Karpas-422 (cell line): Measurements from ENCODE around the gene PPP2R3B. TPM values are rescaled to one million over a fixed set of nuclear protein-coding genes. Genes with fewer than 3 reads are reported as not detected.

Source experiments
- DNase-seq: peaks from one replicate; pipeline ENCODE4 v3.0.0-alpha.2; 2015
- H2AFZ ChIP-seq: fragments of 200-600 bp; sonication (generic); 2 replicates; pipeline ENCODE4 v1.6.1; 2014; ENCODE audit warnings: antibody characterized with exemption, low read length, mixed read lengths
- H3K27ac ChIP-seq: fragments of 200-600 bp; sonication (generic); 2 replicates; pipeline ENCODE4 v1.5.1; 2014; ENCODE audit warnings: mild to moderate bottlenecking, low read length, moderate library complexity
- H3K27me3 ChIP-seq: fragments of 200-600 bp; sonication (generic); 2 replicates; pipeline ENCODE4 v1.6.1; 2014; ENCODE audit warnings: low read length, mixed read lengths
- H3K36me3 ChIP-seq: fragments of 200-600 bp; sonication (generic); 2 replicates; pipeline ENCODE4 v1.6.1; 2014; ENCODE audit warnings: low read length, mixed read lengths; ENCODE audit not compliant: insufficient read depth
- H3K4me1 ChIP-seq: fragments of 200-600 bp; sonication (generic); 2 replicates; pipeline ENCODE4 v1.6.1; 2014; ENCODE audit warnings: mild to moderate bottlenecking, low read length, mixed read lengths
- H3K4me2 ChIP-seq: fragments of 200-600 bp; sonication (generic); 2 replicates; pipeline ENCODE4 v1.6.1; 2014; ENCODE audit warnings: low read length, low read depth, mild to moderate bottlenecking; ENCODE audit not compliant: poor library complexity, severe bottlenecking
- H3K4me3 ChIP-seq: fragments of 200-600 bp; sonication (generic); 2 replicates; pipeline ENCODE4 v1.5.1; 2014; ENCODE audit warnings: mild to moderate bottlenecking, antibody characterized with exemption, low read length, mixed read lengths
- H3K79me2 ChIP-seq: fragments of 200-600 bp; sonication (generic); 2 replicates; pipeline ENCODE4 v1.6.1; 2014; ENCODE audit warnings: mild to moderate bottlenecking, low read length, mixed read lengths
- H3K9ac ChIP-seq: fragments of 200-600 bp; sonication (generic); 2 replicates; pipeline ENCODE4 v1.6.0; 2014; ENCODE audit warnings: low read length
- H3K9me2 ChIP-seq: fragments of 200-600 bp; sonication (generic), shearing (Covaris generic); replicated peaks from 2 replicates; pipeline ENCODE4 v1.6.0; 2014; ENCODE audit warnings: mild to moderate bottlenecking, low read length, moderate library complexity; ENCODE audit not compliant: insufficient read depth
- H3K9me3 ChIP-seq: fragments of 300-700, 200-600 bp; sonication (generic); 2 replicates; pipeline ENCODE4 v1.6.1; 2014; ENCODE audit warnings: low read length, mixed read lengths
- H4K20me1 ChIP-seq: fragments of 200-600 bp; sonication (generic); 2 replicates; pipeline ENCODE4 v1.6.1; 2014; ENCODE audit warnings: mild to moderate bottlenecking, antibody characterized with exemption, low read length, low read depth; ENCODE audit not compliant: insufficient read depth
- total RNA-seq: library from RNA; depleted of rRNA; stranded (reverse); fragments of >200 nt; shearing (Covaris generic); gene quantifications from 2 replicates; pipeline ENCODE4 v1.2.3, GENCODE V29; 2014; ENCODE audit warnings: low replicate concordance

The PPP2R3B gene
- total RNA-seq, 1 experiment from 2014 or later = 23.2 TPM

DNA sequence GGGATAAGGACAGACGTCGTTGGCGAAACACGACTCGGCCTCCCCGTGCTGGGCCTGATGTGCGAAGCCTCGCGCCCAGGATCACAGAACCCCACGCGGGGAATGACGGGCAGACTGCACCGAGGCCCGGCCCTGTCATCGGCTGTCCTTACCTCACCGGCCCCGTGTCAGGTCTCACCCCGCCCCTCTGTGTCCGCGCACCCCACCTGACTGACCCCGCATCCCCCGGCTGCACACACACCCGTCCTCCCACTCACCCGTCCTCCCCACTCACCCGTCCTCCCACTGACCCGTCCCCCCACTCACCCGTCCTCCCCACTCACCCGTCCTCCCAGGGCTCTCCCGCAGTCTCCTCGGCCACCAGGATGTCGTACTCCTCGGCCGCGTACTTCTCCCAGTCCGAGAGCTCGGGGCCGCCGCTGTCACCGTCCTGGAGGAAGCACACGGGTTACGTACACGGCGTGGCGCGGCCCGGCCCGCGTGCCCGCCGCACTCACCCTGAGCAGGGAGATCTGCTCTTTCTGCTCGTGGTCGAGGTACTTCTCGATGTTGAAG, 48.3 kb downstream of the PPP2R3B start:
- peaks cover 3% of the 10 kb centered on the region; the same call in 1 of the 2 replicates for H3K36me3 ChIP-seq
- no peak overlapping the region for H3K27ac ChIP-seq
- H3K4me2 ChIP-seq = no peak overlapping the region
- no peaks in the 10 kb centered on the region for H3K9me2 ChIP-seq
- no peak overlapping the region for H3K4me3 ChIP-seq
- no peaks in the 10 kb centered on the region for H3K79me2 ChIP-seq
- H3K9ac ChIP-seq = no peak overlapping the region
- H2AFZ ChIP-seq = no peak overlapping the region
- no peaks in the 10 kb centered on the region for H3K27me3 ChIP-seq
- DNase-seq = no peak
- no peaks in the 10 kb centered on the region for H4K20me1 ChIP-seq
- no peaks in the 10 kb centered on the region for H3K9me3 ChIP-seq
- H3K4me1 ChIP-seq = no peaks in the 10 kb centered on the region

DNA sequence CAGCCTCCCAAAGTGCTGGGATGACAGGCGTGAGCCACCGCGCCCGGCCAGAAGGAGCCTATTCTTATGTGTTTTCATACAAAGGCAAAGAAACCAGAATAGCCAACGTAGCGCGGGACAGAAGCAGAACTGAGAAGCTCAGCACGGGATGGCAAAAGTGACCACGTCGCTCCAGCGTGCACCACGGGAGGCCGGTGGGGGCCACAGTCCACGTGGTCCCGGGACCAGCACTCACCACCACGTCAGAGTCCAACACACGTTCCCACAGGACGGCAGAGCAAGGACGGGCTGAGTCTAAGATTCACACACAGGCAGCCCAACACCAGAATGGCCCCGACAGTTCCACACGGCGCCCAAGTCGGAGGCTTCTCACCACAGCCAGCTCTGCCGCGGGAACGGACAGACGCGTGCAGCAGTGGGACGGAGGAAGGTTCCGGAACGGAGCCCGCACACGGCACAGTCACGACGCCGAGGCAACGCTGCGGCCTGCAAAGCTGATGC, 49.3 kb downstream of the PPP2R3B start:
- H3K9me2 ChIP-seq = no peaks in the 10 kb centered on the region
- no peak overlapping the region for H2AFZ ChIP-seq
- no peak overlapping the region for H3K4me2 ChIP-seq
- H3K27ac ChIP-seq = no peak overlapping the region
- H3K4me1 ChIP-seq = no peaks in the 10 kb centered on the region
- H4K20me1 ChIP-seq = no peaks in the 10 kb centered on the region
- DNase-seq = no peak
- no peaks in the 10 kb centered on the region for H3K79me2 ChIP-seq
- H3K36me3 ChIP-seq = peaks cover 6% of the 10 kb centered on the region; the same call in 1 of the 2 replicates
- no peak overlapping the region for H3K9ac ChIP-seq
- H3K4me3 ChIP-seq = no peak overlapping the region
- H3K27me3 ChIP-seq = no peaks in the 10 kb centered on the region
- no peaks in the 10 kb centered on the region for H3K9me3 ChIP-seq

DNA sequence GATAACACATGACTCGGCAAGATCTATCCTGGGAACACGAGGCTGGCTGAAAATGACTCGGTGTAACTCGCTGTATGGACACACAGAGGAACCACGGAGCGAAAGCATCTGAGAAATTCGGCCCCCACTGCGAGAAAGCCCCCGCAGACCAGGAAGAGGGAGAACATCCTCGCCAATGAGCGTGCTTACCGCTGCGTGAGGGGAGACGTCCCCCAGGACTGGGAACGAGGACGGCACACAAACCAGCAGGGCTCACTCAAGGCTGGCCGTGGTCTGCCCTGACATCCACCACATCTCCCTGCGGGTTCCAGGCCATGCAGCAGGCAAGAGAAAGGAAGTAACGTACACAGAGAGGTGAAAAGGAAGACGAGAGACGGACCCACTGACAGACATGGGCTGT, 50.5 kb downstream of the PPP2R3B start:
- no peak overlapping the region for H3K4me2 ChIP-seq
- DNase-seq = no peak
- no peak overlapping the region for H3K4me3 ChIP-seq
- no peaks in the 10 kb centered on the region for H3K9me3 ChIP-seq
- H3K79me2 ChIP-seq = no peaks in the 10 kb centered on the region
- H3K27me3 ChIP-seq = no peaks in the 10 kb centered on the region
- H3K36me3 ChIP-seq = peaks cover 6% of the 10 kb centered on the region; the same call in 1 of the 2 replicates
- no peak overlapping the region for H3K9ac ChIP-seq
- H3K4me1 ChIP-seq = no peaks in the 10 kb centered on the region
- no peak overlapping the region for H3K27ac ChIP-seq
- H3K9me2 ChIP-seq = no peaks in the 10 kb centered on the region
- no peak overlapping the region for H2AFZ ChIP-seq
- no peaks in the 10 kb centered on the region for H4K20me1 ChIP-seq

DNA sequence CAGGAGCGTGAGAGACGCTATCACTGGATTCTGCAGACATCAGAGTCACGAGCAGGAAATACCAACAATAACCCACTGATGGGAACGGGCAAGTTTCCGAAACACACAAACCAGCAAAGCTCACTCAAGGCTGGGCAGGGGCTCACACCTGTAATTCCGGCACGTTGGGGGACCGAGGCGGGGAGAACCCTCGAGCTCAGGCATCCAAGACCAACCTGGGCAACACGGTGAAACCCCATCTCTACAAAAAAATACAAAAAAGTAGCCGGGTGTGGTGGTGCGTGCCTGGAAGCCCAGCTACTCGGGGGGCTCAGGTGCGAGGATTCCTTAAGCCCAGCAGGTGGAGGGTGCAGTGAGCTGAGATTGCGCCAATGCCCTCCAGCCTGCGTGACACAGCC, 51.0 kb downstream of the PPP2R3B start:
- Histone ChIP-seq H3K9me3 (no peaks in the 10 kb centered on the region), H3K27ac (no peak overlapping the region), H3K9ac (no peak overlapping the region), H3K36me3 (peaks cover 6% of the 10 kb centered on the region; the same call in 1 of the 2 replicates), H3K4me2 (no peak overlapping the region), H4K20me1 (no peaks in the 10 kb centered on the region), H3K27me3 (no peaks in the 10 kb centered on the region), H2AFZ (no peak overlapping the region), H3K4me1 (no peaks in the 10 kb centered on the region), H3K79me2 (no peaks in the 10 kb centered on the region), H3K4me3 (no peak overlapping the region), H3K9me2 (no peaks in the 10 kb centered on the region)
- DNase-seq = no peak

DNA sequence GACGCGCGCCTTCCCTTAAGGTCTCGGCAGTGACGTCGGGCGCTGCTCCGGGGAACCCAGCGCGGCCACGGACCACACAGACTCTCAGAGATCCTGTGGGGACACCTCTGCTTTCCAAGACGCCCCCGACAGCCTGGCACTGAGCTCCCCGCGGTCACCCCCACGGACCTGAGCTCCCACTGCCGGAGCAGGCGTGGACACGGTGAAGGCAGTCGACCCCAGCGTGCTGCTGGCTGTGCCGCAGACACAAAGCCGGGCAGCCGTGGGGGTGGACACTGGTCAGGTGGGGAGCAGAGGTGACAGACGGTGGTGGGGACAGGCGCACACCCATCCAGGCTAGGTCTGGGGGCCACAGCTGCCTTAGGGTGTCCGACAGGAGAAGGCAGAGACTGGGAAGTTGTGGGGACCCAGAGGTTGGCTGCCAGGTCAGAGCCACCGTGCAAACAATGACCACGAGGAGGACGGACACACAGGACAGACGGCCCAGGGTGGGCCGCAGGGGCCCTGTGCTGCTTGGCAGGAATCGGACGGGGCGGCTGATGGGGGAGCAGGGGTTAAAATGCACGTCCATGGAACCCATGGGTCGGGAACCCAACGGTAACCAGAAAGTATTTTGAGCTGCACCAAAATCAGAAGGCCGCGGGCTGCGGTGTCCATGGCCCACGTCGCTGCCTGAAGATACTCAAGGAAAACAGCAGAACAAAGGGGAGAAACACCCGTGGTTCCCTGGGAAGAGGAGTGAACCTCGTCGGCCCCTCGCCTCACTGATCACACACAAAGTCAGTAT, 51.5 kb downstream of the PPP2R3B start:
- H3K4me1 ChIP-seq = no peaks in the 10 kb centered on the region
- no peak overlapping the region for H3K4me3 ChIP-seq
- H3K4me2 ChIP-seq = no peak overlapping the region
- H4K20me1 ChIP-seq = no peaks in the 10 kb centered on the region
- H3K9me2 ChIP-seq = no peaks in the 10 kb centered on the region
- no peaks in the 10 kb centered on the region for H3K27me3 ChIP-seq
- H3K36me3 ChIP-seq = peaks cover 6% of the 10 kb centered on the region; the same call in 1 of the 2 replicates
- no peak overlapping the region for H2AFZ ChIP-seq
- H3K79me2 ChIP-seq = no peaks in the 10 kb centered on the region
- H3K27ac ChIP-seq = no peak overlapping the region
- no peak for DNase-seq
- no peak overlapping the region for H3K9ac ChIP-seq
- H3K9me3 ChIP-seq = no peaks in the 10 kb centered on the region

DNA sequence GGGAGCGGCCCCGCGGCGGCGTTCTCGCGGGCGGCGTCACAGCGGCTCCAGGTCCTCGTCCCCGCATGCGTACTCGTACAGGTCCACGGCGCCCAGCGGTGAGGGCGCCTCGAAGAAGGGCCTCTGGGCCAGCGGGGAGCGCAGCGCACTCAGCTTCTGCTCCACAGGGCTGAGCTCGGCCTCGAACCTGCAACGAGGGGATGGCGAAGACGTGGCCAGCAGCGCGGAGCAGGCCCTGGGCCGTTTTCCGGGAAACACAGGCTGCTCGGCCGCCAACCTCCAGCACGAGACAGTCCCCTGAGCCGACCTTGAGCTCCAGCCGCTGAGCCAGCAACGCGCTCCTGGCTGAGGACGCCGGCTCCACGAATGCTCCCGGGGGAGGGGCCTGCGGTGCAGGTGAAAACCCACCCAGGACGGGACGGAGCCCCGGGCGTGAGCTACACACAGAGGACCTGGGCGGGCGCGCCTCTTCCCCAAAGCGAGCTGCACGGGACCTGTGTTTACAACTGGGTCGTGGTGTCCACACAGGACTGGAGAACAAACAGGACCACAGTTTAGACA, 52.3 kb downstream of the PPP2R3B start:
- DNase-seq = no peak
- Histone ChIP-seq H3K4me2 (no peak overlapping the region), H3K79me2 (no peaks in the 10 kb centered on the region), H3K27me3 (no peaks in the 10 kb centered on the region), H3K4me3 (no peak overlapping the region), H3K9ac (no peak overlapping the region), H3K9me2 (no peaks in the 10 kb centered on the region), H2AFZ (no peak overlapping the region), H3K27ac (no peak overlapping the region), H3K4me1 (no peaks in the 10 kb centered on the region), H4K20me1 (no peaks in the 10 kb centered on the region), H3K36me3 (peaks cover 6% of the 10 kb centered on the region; the same call in 1 of the 2 replicates), H3K9me3 (no peaks in the 10 kb centered on the region)

DNA sequence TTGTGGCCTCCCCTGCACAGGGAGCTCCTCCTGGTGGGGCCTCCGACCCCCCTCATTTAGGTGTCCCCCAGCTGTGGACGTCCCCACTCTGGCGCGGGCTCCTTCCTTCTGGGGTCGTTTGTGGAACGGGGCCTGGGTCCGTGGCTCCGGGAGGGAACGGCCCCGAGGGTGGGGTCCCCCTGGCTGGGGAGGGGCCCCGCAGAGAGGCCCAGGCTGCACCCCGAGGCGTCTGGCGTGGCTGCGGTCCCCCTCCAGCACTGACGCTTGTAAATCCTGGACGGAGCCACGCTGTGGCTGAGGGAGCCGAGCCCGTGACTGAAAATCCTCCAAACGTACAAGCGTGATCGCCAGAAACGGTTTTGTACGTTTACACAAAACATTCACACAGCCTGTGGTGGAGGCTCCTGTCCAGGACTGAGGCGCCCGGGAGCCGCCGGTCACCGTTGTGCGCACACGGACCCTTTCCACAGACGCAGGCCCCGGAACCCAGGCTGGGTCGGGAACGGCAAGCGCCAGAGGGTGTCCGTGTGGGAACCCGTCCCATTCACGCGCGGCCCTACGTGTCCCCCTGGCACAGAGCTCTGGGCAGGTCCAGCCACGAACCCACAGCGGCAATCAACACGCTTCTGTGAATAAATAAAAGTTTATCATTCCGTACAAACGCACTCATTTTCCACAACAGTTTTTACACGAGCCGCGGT, 52.9 kb downstream of the PPP2R3B start:
- Histone ChIP-seq H3K27ac (no peak overlapping the region), H3K9me3 (no peaks in the 10 kb centered on the region), H4K20me1 (no peaks in the 10 kb centered on the region), H3K4me1 (no peaks in the 10 kb centered on the region), H3K27me3 (no peaks in the 10 kb centered on the region), H3K36me3 (peaks cover 4% of the 10 kb centered on the region; the same call in 1 of the 2 replicates), H3K4me3 (no peak overlapping the region), H3K4me2 (no peak overlapping the region), H2AFZ (no peak overlapping the region), H3K9ac (no peak overlapping the region), H3K9me2 (no peaks in the 10 kb centered on the region), H3K79me2 (no peaks in the 10 kb centered on the region)
- no peak for DNase-seq
